ENCODE data around the gene HOMER1. TPM values are rescaled to one million over a fixed set of nuclear protein-coding genes. Genes with fewer than 3 reads are reported as not detected.
"Not testable (repeated sequence)": the region's sequence is repeated elsewhere in the genome, so short reads cannot be mapped to it uniquely, and the experiment has no call there.

Gene HOMER1
- total RNA-seq, 1 experiment from 2014 or later: 9.5 TPM

DNA sequence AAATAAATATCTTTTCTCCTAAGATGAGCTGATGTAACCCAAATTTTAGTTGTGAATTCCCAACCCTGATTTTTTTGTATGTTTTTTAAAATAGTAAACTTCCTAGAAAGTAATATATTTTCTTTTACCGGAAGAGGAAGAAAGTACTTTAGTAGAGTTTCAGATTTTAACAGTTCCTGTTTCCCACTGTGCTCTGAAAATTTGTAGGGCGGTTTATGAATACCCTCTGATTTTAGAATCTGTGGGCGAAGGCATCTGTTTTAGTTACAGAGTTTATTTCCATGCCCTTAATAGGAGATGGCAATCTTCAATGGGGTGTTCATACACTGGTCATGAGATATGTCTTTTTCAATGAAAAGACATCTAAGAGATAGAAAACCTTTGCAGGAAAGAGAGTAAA is 3.7 kb upstream of the HOMER1 start:
- DNase-seq (ENCODE audit: low read depth): no peak

- DNase-seq (ENCODE audit: low read depth): no peak
Measured at GRCh38 chr5:79516986-79517385, 3.1 kb upstream of the HOMER1 start.

GRCh38 chr5:79516331-79516730 is 2.4 kb upstream of the HOMER1 start:
- not testable (repeated sequence) for DNase-seq (ENCODE audit: low read depth)

GRCh38 chr5:79514391-79515105 is 614 bp upstream of the HOMER1 start:
- peak; percentile 83 for DNase-seq (ENCODE audit: low read depth)

DNA sequence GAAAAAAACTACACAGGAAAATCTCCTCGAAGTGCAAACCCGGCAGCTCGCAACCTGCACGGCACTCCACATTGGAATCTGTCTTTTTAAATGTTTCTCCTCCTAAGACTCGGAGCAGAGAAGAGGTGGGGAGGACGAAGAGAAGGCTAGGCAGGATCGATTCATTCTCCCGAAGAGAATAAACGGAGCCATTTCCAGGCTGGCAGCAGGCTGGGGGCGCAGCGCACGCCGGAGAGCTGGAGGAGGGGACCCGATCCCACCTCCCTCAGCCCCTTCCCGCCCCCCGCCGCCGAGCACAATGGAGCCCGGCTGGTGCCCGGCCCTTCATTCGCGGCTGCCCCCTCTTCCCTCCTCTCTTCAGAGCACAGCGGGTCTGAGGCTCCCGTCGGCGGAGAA is 628 bp downstream of the HOMER1 start:
- DNase-seq (ENCODE audit: low read depth): no peak

DNA sequence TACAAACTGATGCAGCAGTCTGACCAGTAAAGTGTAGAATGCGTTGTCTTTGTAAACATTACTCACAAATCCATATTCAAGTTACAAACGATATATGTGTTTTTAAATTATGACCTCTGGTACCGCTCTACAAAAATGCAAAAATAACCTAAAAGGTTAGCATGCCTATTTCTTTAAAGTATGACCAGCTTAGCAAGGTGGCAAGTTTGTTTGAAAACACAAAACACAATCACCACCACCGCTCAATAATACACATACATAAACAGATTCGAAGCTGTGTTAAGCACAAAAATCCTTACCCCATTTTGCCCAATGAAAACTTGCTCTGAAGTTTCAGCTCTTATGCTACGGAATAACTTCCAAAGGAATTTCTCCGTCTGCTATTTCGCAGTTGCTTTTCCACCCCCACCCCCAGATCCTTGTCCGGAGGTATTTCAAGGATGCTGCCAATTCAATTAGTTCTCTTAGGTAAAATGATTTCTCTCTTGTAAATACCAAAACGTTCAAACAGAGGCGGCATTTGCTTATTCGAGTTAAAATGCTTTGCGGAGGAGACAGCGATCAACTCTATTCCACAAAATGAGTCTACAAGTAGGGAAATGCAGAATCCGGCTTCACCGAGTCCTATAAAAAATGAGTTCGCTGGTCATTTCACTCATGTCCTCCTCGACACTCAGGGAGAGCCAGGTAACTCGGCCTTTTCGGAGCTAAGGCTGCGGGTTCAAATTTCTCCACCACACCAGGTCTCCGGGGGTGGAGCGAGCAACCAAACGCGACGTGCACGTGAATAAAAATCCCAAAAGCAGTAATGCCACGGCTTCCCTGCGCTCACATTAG is 1.2 kb downstream of the HOMER1 start:
- peak; percentile 37 for DNase-seq (ENCODE audit: low read depth)

GRCh38 chr5:79512049-79512448 is 1.9 kb downstream of the HOMER1 start:
- DNase-seq (ENCODE audit: low read depth): no peak

GRCh38 chr5:79510638-79511037 is 3.3 kb downstream of the HOMER1 start:
- no peak for DNase-seq (ENCODE audit: low read depth)

GRCh38 chr5:79509244-79509885 is 4.6 kb downstream of the HOMER1 start:
- DNase-seq (ENCODE audit: low read depth): no peak

- no peak for DNase-seq (ENCODE audit: low read depth)
Measured at GRCh38 chr5:79508794-79509193, 5.1 kb downstream of the HOMER1 start.

GRCh38 chr5:79508354-79508753 is 5.6 kb downstream of the HOMER1 start:
- DNase-seq (ENCODE audit: low read depth): no peak

DNA sequence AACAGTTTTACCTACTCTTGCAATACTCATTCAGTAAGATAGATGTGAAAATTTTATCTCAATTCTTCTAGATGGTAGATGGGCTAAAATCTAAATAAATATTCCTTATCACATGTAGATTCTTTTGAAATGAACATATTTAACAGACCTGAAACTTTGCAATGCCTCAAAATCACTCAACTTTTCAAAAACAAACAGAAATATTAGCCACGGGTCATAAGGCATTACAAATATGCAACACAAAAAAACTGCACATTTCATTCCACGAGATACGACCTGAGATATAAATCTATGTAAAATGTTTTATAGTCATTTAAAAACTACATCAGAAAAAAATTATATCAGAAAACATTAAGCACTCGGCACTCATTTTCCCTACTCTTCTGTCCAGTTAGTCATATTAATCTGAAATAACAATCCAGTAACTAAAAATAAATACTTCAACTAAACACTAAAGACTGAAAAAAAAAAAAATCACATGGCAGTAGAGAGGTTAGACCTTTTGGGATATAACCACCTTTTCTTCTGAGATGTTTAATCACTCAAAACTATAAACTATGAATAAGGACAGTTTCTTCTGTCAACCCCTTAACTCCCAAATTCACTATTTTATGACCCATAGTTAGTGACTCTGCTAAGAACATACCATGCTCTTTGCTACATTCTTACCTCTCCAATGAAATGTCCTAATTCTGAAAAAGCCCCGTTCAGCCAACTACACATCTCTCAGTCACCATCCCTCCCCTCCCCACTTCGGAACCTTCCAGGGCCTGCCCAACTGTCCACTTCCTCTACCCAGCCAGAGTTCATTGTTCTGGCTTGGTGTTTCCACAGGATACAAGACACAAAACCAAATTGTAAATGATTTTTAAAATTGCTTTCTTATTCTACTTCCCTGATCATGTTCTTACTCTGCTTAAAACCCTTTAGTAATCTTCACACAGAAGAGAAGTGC is 6.4 kb downstream of the HOMER1 start:
- DNase-seq (ENCODE audit: low read depth): no peak

DNA sequence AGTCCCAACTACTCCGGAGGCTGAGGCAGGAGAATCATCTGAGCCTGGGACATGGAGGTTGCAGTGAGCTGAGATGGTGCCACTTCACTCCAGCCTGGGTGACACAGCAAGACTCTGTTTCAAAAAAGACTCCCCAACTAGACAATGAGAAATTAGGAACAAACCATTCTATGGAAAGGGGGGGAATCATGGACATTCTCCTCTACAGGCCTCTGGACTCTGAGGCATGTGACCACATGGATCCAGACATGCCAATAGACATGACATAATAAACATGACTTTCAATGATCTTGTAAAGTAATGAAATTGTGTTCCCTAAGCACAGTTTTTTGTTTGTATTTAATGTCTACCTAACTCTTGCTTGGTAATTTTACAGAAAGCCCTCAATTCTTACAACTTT is 8.8 kb downstream of the HOMER1 start:
- DNase-seq (ENCODE audit: low read depth): no peak

DNA sequence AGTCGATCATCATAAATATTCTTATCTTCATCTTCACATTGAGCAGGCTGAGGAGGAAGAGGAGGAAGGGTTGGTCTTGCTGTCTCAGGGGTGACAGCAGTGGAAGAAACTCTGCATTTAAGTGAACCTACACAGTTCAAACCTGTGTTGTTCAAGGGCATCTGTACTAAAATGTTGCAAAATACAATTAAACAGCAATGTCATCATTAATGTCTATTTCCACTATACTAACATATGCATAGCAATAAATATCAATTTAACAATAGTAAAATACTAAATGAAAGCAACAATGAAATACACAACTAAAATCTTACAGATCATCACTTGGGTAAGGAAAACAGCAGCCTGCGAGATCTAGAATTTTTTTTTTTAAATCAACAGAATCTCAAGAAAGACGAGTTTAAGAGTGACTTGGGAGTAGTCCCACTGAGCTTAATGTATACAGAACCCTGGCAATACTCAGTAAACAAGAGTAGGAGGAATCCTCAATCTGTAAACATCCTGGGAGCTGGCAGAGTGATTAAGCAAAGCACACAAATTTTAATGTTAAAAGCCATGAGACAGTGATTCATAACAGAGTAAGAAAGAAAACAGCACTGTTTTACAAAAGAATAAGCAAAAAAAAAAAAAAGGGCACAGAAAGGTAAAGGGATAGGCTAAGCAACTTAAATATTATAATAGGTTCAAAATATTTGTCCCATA is 10.0 kb downstream of the HOMER1 start:
- no peak for DNase-seq (ENCODE audit: low read depth)

GRCh38 chr5:79499640-79500273 is 14.2 kb downstream of the HOMER1 start:
- no peak for DNase-seq (ENCODE audit: low read depth)

- DNase-seq (ENCODE audit: low read depth): no peak
Measured at GRCh38 chr5:79495311-79495710, 18.6 kb downstream of the HOMER1 start.

GRCh38 chr5:79493596-79494345 is 20.2 kb downstream of the HOMER1 start:
- no peak for DNase-seq (ENCODE audit: low read depth)

- no peak for DNase-seq (ENCODE audit: low read depth)
Measured at GRCh38 chr5:79491690-79492317, 22.1 kb downstream of the HOMER1 start.

All from HT1080 (cell line).